HCT116 (cell line): Measurements from ENCODE around the gene DPY30. TPM values are rescaled to one million over a fixed set of nuclear protein-coding genes. Genes with fewer than 3 reads are reported as not detected.

Source experiments
- ATAC-seq: fragments of 200-7000 bp; cut with Tn5 transposase; 2 replicates; pipeline ENCODE4 v1.9.1; 2020; ENCODE audit warnings: mild to moderate bottlenecking, moderate library complexity
- BruUV-seq: library from RNA; stranded (reverse); fragments of 400-500 nt; replicated peaks from 2 replicates; lab custom pipeline; 2021; lab: Mats Ljungman, UMichigan
- CTCF ChIA-PET: fragments of 300-600 bp; sonication (Branson Sonifier 250); formaldehyde crosslinking; loops from one replicate; lab custom pipeline; 2021; ENCODE audit warnings: antibody characterized with exemption; lab: Charles Lee
- POLR2A ChIA-PET: fragments of 300-600, 350-600 bp; sonication (Branson Sonifier 250); formaldehyde crosslinking; loops from one replicate; lab custom pipeline; 2021; ENCODE audit warnings: antibody characterized with exemption; lab: Charles Lee
- RAD21 ChIA-PET, 2 experiments: fragments of 300-600 bp; sonication (Branson Sonifier 250); formaldehyde crosslinking; loops; one replicate each; lab custom pipeline; 2023; ENCODE audit warnings: low total read pairs in 2 of 2; ENCODE audit not compliant: uncharacterized antibody in 2 of 2, unreplicated experiment in 2 of 2, low non-redundant PET in 1 of 2; lab: Charles Lee
- DNase-seq: peaks from one replicate; pipeline ENCODE4 v3.0.0-alpha.2; 2010; ENCODE audit warnings: low read depth, low spot score
- H2AFZ ChIP-seq: fragments of 200-600 bp; shearing (Covaris generic), sonication (generic); 2 replicates; pipeline ENCODE4 v1.6.1; 2017; ENCODE audit warnings: low read depth, mixed run types, mixed read lengths, antibody characterized with exemption, low read length; ENCODE audit not compliant: poor library complexity, severe bottlenecking
- H3K27ac ChIP-seq: 2 replicates; pipeline ENCODE4 v1.5.1; 2012; ENCODE audit warnings: low read depth, low read length
- H3K27me3 ChIP-seq: fragments of 200-600 bp; sonication (generic); 2 replicates; pipeline ENCODE4 v1.6.1; 2016; ENCODE audit warnings: mixed run types, low read length, mixed read lengths; ENCODE audit not compliant: insufficient read depth
- H3K36me3 ChIP-seq, 2 experiments: fragments of 200-500 bp in 1 of 2; fragments of 200-600 bp in 1 of 2; sonication (Bioruptor generic) in 1 of 2; sonication (generic) in 1 of 2; 2 replicates each; pipeline versions ENCODE4 v1.5.1 to v1.6.1; 2014 to 2016; ENCODE audit warnings: low read length in 2 of 2, inconsistent platforms in 1 of 2, mixed read lengths in 1 of 2, mixed run types in 1 of 2; ENCODE audit not compliant: insufficient read depth in 2 of 2, control insufficient read depth in 1 of 2
- H3K4me1 ChIP-seq, 2 experiments: fragments of 200-600 bp in 1 of 2; sonication (generic) in 1 of 2; 2 replicates each; pipeline versions ENCODE4 v1.5.1 to v1.6.1; 2012 to 2017; ENCODE audit warnings: low read length in 2 of 2, inconsistent platforms in 1 of 2, mild to moderate bottlenecking in 1 of 2, mixed read lengths in 1 of 2, mixed run types in 1 of 2, moderate library complexity in 1 of 2; ENCODE audit not compliant: insufficient read depth in 2 of 2, control insufficient read depth in 1 of 2
- H3K4me2 ChIP-seq: fragments of 200-600 bp; sonication (generic); 2 replicates; pipeline ENCODE4 v1.6.1; 2017; ENCODE audit warnings: mixed run types, low read length, mixed read lengths
- H3K4me3 ChIP-seq, 2 experiments: fragments of 200-600 bp in 1 of 2; sonication (generic) in 1 of 2; replicated peaks in 1 of 2; 2 replicates each; pipeline ENCODE4 v1.5.1; 2011 to 2016; ENCODE audit warnings: low read length in 2 of 2, control low read depth in 1 of 2, low read depth in 1 of 2, mild to moderate bottlenecking in 1 of 2, mixed read lengths in 1 of 2, mixed run types in 1 of 2
- H3K79me2 ChIP-seq: fragments of 200-600 bp; sonication (generic); 2 replicates; pipeline ENCODE4 v1.6.1; 2017; ENCODE audit warnings: mild to moderate bottlenecking, mixed run types, low read length, moderate library complexity, mixed read lengths; ENCODE audit not compliant: insufficient read depth
- H3K9ac ChIP-seq: fragments of 200-600 bp; sonication (generic); 2 replicates; pipeline ENCODE4 v1.6.1; 2016; ENCODE audit warnings: low read length, mixed read lengths
- H3K9me2 ChIP-seq: fragments of 200-600 bp; sonication (generic), shearing (Covaris generic); 2 replicates; pipeline ENCODE4 v1.6.1; 2017; ENCODE audit warnings: mixed run types, mild to moderate bottlenecking, moderate library complexity; ENCODE audit not compliant: insufficient read depth
- H3K9me3 ChIP-seq, 2 experiments: fragments of 200-500 bp in 1 of 2; fragments of 200-600 bp in 1 of 2; sonication (Bioruptor generic) in 1 of 2; sonication (generic) in 1 of 2; 2 replicates each; pipeline ENCODE4 v1.6.1; 2014 to 2017; ENCODE audit warnings: low read length in 2 of 2, mixed read lengths in 2 of 2, inconsistent platforms in 1 of 2, low read depth in 1 of 2, mild to moderate bottlenecking in 1 of 2, mixed run types in 1 of 2, moderate library complexity in 1 of 2; ENCODE audit not compliant: control insufficient read depth in 1 of 2, insufficient read depth in 1 of 2
- H4K20me1 ChIP-seq: fragments of 200-600 bp; sonication (generic), shearing (Covaris generic); 2 replicates; pipeline ENCODE4 v1.6.1; 2017; ENCODE audit warnings: mixed run types, mild to moderate bottlenecking, moderate library complexity; ENCODE audit not compliant: insufficient read depth
- ATF3 ChIP-seq: IDR thresholded peaks from 2 replicates; pipeline ENCODE4 v1.6.1; 2012
- CBX3 ChIP-seq: IDR thresholded peaks from 2 replicates; pipeline ENCODE4 v1.6.1; 2012; ENCODE audit warnings: low read depth
- CTCF ChIP-seq, 3 experiments: fragments of 200-600 bp in 1 of 3; sonication (generic) in 1 of 3; IDR thresholded peaks in 2 of 3; conservative IDR thresholded peaks in 1 of 3; 2 replicates each; pipeline ENCODE4 v1.5.1; 2012 to 2017; ENCODE audit warnings: low read depth in 2 of 3, low read length in 2 of 3, antibody characterized with exemption in 1 of 3, borderline replicate concordance in 1 of 3, control low read depth in 1 of 3, mild to moderate bottlenecking in 1 of 3, mixed read lengths in 1 of 3, mixed run types in 1 of 3, moderate library complexity in 1 of 3; ENCODE audit not compliant: insufficient read depth in 1 of 3
- EGR1 ChIP-seq: IDR thresholded peaks from 2 replicates; pipeline ENCODE4 v1.6.1; 2012; ENCODE audit warnings: low read depth
- ELF1 ChIP-seq: IDR thresholded peaks from 2 replicates; pipeline ENCODE4 v1.6.1; 2012; ENCODE audit warnings: low read depth, borderline replicate concordance
- FOSL1 ChIP-seq: IDR thresholded peaks from 2 replicates; pipeline ENCODE4 v1.6.1; 2012; ENCODE audit warnings: low read depth
- POLR2A ChIP-seq: IDR thresholded peaks from 2 replicates; pipeline ENCODE4 v1.7.0; 2011; ENCODE audit warnings: borderline replicate concordance; ENCODE audit not compliant: insufficient read depth, insufficient read length; ENCODE audit errors: extremely low read depth
- POLR2AphosphoS5 ChIP-seq: IDR thresholded peaks from 2 replicates; pipeline ENCODE4 v1.6.1; 2011; ENCODE audit warnings: mild to moderate bottlenecking, low read depth, low read length, moderate library complexity
- RAD21 ChIP-seq: IDR thresholded peaks from 2 replicates; pipeline ENCODE4 v1.6.1; 2012; ENCODE audit warnings: low read depth, mild to moderate bottlenecking
- REST ChIP-seq: IDR thresholded peaks from 2 replicates; pipeline ENCODE4 v1.6.1; 2012; ENCODE audit warnings: low read depth
- TCF7L2 ChIP-seq: IDR thresholded peaks from 2 replicates; pipeline ENCODE4 v1.7.0; 2011; ENCODE audit warnings: borderline replicate concordance, inconsistent platforms; ENCODE audit not compliant: insufficient read depth, insufficient read length; ENCODE audit errors: extremely low read depth
- ZFX ChIP-seq: fragments of 450-650 bp; IDR thresholded peaks from 2 replicates; pipeline ENCODE4 v1.6.1; 2017
- intact Hi-C: fragments of 100-400 bp; cut with micrococcal nuclease; formaldehyde crosslinking; loops from 2 replicates; pipeline ENCODE4 v1.10.0; 2022
- total RNA-seq: library from RNA; stranded (reverse); gene quantifications from one replicate; pipeline ENCODE4 v1.2.1, GENCODE V29; 2021; ENCODE audit not compliant: unreplicated experiment
- TF ChIP-seq, protein P1 (sequence below): IDR thresholded peaks from 2 replicates; pipeline ENCODE4 v1.6.1; 2011; ENCODE audit warnings: mild to moderate bottlenecking, low read length, moderate library complexity; ENCODE audit not compliant: insufficient replicate concordance; ENCODE audit errors: extremely low read depth

Gene DPY30
- total RNA-seq, 1 experiment from 2014 or later = 79.5 TPM

DNA sequence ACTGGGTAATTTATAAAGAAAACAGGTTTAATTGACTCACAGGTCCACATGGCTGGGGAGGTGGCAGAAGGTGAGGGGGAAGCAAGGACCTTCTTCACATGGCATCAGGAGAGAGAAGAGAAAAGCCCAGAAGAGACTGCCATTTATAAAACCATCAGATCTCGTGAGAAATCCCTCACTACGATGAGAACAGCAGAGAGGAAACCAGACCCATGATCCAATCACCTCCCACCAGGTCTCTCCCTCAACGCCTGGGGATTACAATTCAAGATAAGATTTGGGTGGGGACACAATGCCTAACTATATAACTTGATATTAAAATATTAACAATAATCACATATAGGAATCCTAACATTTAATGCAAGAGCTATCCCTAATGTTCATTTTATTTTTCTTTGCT is 60.6 kb downstream of the DPY30 start:
- Histone ChIP-seq H3K79me2 (peaks cover 95% of the 10 kb centered on the region), H3K27ac (no peak overlapping the region), H3K9me2 (no peaks in the 10 kb centered on the region), H4K20me1 (peaks cover 10% of the 10 kb centered on the region; the same call in 1 of the 2 replicates), H3K9ac (no peak overlapping the region), H3K4me1 (no peaks in the 10 kb centered on the region), H3K9me3 (no peaks in the 10 kb centered on the region), H3K4me2 (no peak overlapping the region), H2AFZ (no peak overlapping the region), H3K27me3 (no peaks in the 10 kb centered on the region), H3K36me3 (no peaks in the 10 kb centered on the region), H3K4me3 (no peak overlapping the region)
- no TSS peak for BruUV-seq
- intact Hi-C loops = no loop called here
- POLR2A ChIA-PET = no interaction called here
- CTCF ChIA-PET = no interaction called here
- ATAC-seq (no peak), DNase-seq (no peak)
- TF ChIP-seq POLR2AphosphoS5 (no peak), EGR1 (no peak), CBX3 (no peak), CTCF (IDR thresholded peaks at IDR 0.05 in 2 of 3, conservative IDR thresholded peaks at IDR 0.05 in 1 of 3; ENCODE audit: borderline replicate concordance in 1 of 3, insufficient read depth in 1 of 3, low read depth in 2 of 3, low read length in 2 of 3) (no peak), RAD21 (no peak), ATF3 (no peak), POLR2A (no peak), REST (no peak), TCF7L2 (no peak), ELF1 (no peak), ZFX (no peak), FOSL1 (no peak)
- TF ChIP-seq, protein P1, sequence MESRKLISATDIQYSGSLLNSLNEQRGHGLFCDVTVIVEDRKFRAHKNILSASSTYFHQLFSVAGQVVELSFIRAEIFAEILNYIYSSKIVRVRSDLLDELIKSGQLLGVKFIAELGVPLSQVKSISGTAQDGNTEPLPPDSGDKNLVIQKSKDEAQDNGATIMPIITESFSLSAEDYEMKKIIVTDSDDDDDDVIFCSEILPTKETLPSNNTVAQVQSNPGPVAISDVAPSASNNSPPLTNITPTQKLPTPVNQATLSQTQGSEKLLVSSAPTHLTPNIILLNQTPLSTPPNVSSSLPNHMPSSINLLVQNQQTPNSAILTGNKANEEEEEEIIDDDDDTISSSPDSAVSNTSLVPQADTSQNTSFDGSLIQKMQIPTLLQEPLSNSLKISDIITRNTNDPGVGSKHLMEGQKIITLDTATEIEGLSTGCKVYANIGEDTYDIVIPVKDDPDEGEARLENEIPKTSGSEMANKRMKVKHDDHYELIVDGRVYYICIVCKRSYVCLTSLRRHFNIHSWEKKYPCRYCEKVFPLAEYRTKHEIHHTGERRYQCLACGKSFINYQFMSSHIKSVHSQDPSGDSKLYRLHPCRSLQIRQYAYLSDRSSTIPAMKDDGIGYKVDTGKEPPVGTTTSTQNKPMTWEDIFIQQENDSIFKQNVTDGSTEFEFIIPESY = no peak
- RAD21 ChIA-PET = no interaction called here
